Stimulated activated memory B cell treated with anti-CD40 and anti-IgM and Interleukin-4, amounts not matched to agents 10 μg/mL and 1 μg/mL and 100 μg/mL, for 72 hours (primary cell): Measurements from ENCODE around the gene HSPG2.
"Not testable (repeated sequence)": the region's sequence is repeated elsewhere in the genome, so short reads cannot be mapped to it uniquely, and the experiment has no call there.

Experiments used
- ATAC-seq: fragments of 150-1000 bp; cut with Tn5 transposase; 2 replicates; pipeline ENCODE4 v1.10.0; 2021
- H3K27ac Mint-ChIP-seq: one replicate; pipeline ENCODE4 v1.8.0; 2022; ENCODE audit warnings: mild to moderate bottlenecking, mixed read lengths
- H3K27me3 Mint-ChIP-seq: one replicate; pipeline ENCODE4 v1.8.0; 2022; ENCODE audit warnings: mixed read lengths
- H3K36me3 Mint-ChIP-seq: one replicate; pipeline ENCODE4 v1.8.0; 2022; ENCODE audit warnings: mixed read lengths
- H3K4me1 Mint-ChIP-seq: one replicate; pipeline ENCODE4 v1.8.0; 2022; ENCODE audit warnings: mixed read lengths
- H3K4me3 Mint-ChIP-seq: one replicate; pipeline ENCODE4 v1.8.0; 2022; ENCODE audit warnings: mild to moderate bottlenecking, moderate library complexity, mixed read lengths
- H3K9me3 Mint-ChIP-seq: one replicate; pipeline ENCODE4 v1.8.0; 2022; ENCODE audit warnings: mixed read lengths

The HSPG2 gene

DNA sequence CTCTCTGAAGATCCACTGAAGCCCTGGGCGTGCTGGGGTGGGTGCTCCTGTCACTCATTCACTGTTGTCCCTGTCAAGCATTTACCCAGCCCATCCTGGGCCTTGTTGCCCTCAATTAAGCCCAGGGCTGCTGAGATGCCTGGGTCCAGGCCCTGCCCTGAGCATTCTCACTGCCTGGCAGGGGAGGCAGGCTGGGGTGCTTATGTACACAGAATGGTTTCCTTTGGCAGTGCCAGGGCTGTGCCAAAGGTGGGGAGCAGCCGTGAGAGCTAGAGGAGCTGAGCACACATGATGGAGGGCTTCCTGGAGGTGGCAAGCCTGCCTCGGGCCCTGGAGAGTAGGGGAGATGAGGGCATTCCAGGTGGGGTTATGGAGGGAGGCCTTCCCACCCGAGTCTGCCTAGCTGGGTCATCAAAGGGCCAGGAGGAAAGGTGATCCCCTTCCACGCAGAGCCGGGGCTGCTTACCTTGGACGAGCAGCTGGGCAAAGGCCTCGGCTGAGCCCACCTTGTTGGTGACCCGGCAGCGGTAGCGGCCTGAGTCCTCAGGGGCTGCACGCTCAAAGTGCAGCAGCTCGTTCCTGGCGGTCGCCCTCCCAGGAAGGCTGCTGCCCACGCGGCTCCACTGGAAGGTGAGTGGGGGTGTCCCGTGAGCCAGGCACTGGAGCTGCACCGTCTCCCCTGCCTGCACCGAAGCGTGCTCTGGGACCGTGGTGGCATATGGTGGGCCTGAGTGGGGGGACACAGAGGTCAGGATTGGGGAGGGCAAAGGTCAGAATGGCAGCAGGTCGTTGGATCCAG, 98.6 kb downstream of the HSPG2 start:
- Mint-ChIP-seq H3K27ac (no peak overlapping the region), H3K4me3 (no peak overlapping the region), H3K4me1 (no peaks in the 10 kb centered on the region), H3K27me3 (no peaks in the 10 kb centered on the region), H3K36me3 (peaks cover 36% of the 10 kb centered on the region), H3K9me3 (peaks cover 6% of the 10 kb centered on the region)
- no peak for ATAC-seq

DNA sequence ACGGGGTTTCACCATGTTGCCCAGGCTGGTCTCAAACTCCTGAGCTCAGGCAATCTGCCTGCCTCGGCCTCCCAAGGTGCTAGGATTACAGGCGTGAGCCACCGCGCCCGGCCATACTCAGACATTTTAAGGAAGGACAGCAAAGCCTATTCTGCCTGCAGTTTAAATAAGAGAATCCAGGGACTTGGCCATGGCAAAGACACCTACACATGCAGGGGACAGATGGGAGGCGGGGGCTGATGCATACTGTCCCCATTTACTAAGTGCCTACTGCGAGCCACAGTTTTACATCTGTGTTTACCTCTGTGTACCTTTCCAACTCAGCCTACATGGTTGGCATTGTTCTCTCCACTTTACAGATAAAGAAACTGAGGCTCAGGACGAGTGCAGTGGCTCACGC, 99.6 kb downstream of the HSPG2 start:
- no peaks in the 10 kb centered on the region for H3K4me1 Mint-ChIP-seq
- peaks cover 10% of the 10 kb centered on the region for H3K9me3 Mint-ChIP-seq
- no peak overlapping the region for H3K4me3 Mint-ChIP-seq
- H3K27me3 Mint-ChIP-seq = no peaks in the 10 kb centered on the region
- no peak overlapping the region for H3K27ac Mint-ChIP-seq
- H3K36me3 Mint-ChIP-seq = peaks cover 40% of the 10 kb centered on the region
- ATAC-seq = no peak

DNA sequence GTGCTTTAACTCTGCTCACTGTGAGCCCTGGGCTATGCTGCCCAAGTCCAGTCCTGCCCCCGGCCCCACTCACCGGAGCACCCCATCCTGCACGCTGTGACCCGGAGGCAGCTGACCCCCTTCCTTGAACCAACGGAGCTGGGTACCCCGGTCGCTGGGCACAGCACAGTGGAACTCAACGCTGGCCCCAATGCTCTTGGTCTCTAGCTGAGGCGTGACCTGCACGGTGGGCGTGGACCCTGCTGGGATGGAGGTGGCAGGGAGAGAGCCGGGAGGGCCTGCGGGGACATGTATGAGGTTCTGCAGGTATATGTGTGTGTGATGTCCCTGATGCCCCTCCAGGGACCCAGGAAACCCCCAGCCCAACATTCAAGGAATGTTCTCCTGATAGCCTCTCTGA, 100.4 kb downstream of the HSPG2 start:
- H3K27ac Mint-ChIP-seq = no peak overlapping the region
- no peak for ATAC-seq
- H3K36me3 Mint-ChIP-seq = peaks cover 46% of the 10 kb centered on the region
- peaks cover 10% of the 10 kb centered on the region for H3K9me3 Mint-ChIP-seq
- H3K4me3 Mint-ChIP-seq = no peak overlapping the region
- H3K4me1 Mint-ChIP-seq = no peaks in the 10 kb centered on the region
- no peaks in the 10 kb centered on the region for H3K27me3 Mint-ChIP-seq

DNA sequence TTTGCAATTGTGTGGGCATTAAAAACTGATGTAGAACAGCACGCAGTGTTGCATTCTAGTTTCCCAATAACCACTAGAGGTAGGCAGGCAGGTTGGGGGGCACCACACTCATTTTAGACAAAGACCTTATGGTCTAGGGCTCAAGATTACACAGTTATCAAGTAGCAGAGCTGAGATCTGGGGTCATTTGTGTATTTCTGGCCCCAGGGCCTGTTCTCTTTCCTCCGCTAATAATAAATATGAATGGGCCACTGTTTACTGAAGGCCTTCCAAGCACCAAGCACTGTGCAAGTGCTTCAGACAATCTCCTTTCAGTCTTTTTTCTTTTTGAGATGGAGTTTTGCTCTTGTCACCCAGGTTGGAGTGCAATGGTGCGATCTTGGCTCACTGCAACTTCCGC, 101.1 kb downstream of the HSPG2 start:
- ATAC-seq = no peak
- peaks cover 47% of the 10 kb centered on the region for H3K36me3 Mint-ChIP-seq
- no peak overlapping the region for H3K4me3 Mint-ChIP-seq
- peaks cover 10% of the 10 kb centered on the region for H3K9me3 Mint-ChIP-seq
- no peaks in the 10 kb centered on the region for H3K27me3 Mint-ChIP-seq
- H3K27ac Mint-ChIP-seq = no peak overlapping the region
- H3K4me1 Mint-ChIP-seq = no peaks in the 10 kb centered on the region

DNA sequence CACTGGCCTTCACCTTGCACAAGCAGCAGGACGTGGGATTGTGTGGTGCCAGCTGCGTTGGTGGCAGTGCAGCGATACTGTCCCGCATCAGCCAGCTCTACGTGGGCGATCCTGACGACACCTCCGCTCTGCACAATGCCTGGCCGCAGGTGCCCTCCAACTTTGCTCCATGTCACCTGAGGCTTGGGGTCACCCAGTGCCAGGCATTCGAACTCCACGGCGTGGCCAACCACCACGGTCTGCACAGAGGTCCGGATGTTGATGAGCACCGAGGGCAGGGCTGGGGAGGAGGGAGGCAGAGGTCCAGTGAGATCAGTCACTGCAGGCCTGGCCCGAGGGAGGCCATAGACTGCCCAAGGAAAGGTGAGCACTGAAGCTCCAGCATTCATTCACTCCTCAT, 102.4 kb downstream of the HSPG2 start:
- Mint-ChIP-seq H3K4me1 (no peaks in the 10 kb centered on the region), H3K27ac (no peak overlapping the region), H3K9me3 (peaks cover 10% of the 10 kb centered on the region), H3K4me3 (no peak overlapping the region), H3K27me3 (no peaks in the 10 kb centered on the region), H3K36me3 (peaks cover 47% of the 10 kb centered on the region)
- no peak for ATAC-seq

DNA sequence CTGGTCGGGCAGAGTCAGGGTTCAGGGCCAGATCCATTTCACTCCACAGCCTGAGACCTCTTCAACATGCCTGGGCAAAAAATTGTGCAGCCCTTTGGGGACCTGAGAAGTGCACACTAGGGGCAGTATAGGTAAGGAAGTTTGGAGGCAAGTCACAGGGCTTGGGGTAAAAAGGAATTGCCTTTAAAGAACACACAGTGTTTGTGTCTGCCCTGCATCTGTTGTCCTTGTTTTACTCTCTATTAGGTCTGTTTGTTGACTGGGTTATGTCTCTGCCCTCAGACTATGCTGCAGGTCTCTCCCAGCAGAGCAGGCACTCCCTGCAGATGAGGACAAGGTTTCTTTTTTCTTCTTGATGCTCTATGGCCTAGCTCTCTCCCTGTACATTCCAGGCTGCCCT, 103.0 kb downstream of the HSPG2 start:
- H3K4me3 Mint-ChIP-seq = no peak overlapping the region
- peaks cover 10% of the 10 kb centered on the region for H3K9me3 Mint-ChIP-seq
- H3K27ac Mint-ChIP-seq = no peak overlapping the region
- no peaks in the 10 kb centered on the region for H3K27me3 Mint-ChIP-seq
- H3K36me3 Mint-ChIP-seq = peaks cover 47% of the 10 kb centered on the region
- H3K4me1 Mint-ChIP-seq = no peaks in the 10 kb centered on the region
- no peak for ATAC-seq

DNA sequence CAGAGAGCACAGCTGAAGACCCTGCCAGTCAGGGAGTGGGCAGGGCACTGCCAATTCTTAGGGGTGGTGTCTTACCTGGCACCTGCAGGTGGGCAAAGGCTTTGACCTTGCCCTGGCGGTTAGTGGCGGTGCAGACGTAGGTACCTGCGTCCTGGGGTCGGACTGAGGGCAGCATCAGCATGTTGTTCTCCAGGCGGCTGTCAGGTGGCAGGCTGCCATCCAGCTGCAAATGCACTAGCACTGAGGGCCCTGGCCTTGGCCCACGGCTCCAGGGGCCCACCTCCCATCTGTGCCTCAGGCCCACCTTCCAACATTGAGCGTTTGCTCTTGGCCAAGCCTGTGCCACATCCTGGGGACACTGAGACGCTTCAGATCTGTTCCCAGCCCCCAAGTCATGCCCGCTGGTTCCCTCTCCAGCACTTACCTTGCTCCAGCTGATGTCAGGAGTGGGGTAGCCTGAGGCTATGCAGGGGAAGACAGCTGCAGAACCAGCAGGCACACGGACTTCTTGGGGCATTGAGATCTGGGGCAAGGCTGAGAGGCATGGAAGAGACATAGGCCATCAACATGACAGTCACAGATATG, 103.6 kb downstream of the HSPG2 start:
- Mint-ChIP-seq H3K36me3 (peaks cover 42% of the 10 kb centered on the region), H3K9me3 (peaks cover 10% of the 10 kb centered on the region), H3K4me1 (no peaks in the 10 kb centered on the region), H3K27ac (no peak overlapping the region), H3K27me3 (no peaks in the 10 kb centered on the region), H3K4me3 (no peak overlapping the region)
- no peak for ATAC-seq

DNA sequence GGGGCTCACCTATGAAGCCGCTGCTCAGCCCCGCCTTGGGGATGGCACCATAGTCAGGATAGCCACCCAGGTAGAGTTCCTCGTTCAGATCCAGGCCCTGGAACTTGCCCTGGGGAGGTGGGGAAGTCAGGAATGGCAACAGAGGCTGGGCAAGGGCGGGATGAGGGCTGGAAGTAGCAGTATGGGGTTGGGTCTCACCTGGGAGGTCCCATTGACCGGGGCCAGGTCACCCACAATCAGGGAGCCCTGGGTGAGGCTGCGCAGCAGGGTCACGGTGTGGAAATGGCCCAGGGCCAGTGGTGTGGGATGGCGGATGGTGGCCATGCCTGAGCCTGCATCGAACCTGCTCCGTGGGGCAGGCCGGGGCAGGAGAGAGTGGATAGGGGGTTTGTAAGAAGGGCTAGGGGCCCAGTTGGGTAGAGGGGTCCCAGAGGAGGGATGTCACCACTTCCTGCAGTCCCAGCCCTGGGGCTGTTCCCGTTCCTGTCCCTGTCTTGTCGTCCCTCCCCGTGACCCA, 105.6 kb downstream of the HSPG2 start:
- Mint-ChIP-seq H3K4me1 (no peaks in the 10 kb centered on the region), H3K27me3 (no peaks in the 10 kb centered on the region), H3K36me3 (peaks cover 39% of the 10 kb centered on the region), H3K27ac (no peak overlapping the region), H3K9me3 (peaks cover 10% of the 10 kb centered on the region), H3K4me3 (no peak overlapping the region)
- ATAC-seq = no peak

DNA sequence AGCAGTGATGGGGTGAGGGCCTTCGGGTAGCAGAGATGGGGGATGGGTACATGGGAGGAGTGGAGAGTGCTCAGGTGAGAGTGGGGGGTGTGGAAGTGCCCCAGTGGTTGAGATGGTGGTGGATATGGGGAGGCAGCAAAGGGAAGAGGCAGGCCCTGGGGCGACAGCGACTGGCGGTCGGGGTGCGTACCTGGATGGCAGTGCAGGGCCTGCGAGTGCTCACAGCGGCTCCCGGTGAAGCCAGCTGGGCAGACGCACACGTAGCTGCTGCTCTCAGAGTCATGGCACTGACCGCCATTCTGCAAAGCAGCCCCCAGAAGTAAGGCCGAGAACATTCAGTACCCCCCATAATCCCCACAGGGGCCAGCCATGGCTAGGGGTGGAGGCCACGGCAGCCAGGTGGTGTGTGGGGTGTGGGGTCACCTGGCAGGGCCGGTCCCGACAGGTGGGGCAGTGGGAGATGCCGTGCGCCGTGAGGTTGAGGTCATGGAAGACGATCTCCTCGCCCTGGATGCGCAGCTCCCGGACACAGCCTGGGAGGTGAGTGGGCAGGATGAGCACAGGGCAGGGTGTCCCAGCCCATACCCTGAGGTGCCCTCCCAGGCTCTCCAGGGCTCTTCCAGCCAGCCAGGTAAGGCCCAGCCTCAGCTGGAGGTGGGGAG, 106.2 kb downstream of the HSPG2 start:
- H3K4me1 Mint-ChIP-seq = no peaks in the 10 kb centered on the region
- no peak overlapping the region for H3K4me3 Mint-ChIP-seq
- ATAC-seq = no peak
- no peaks in the 10 kb centered on the region for H3K27me3 Mint-ChIP-seq
- H3K36me3 Mint-ChIP-seq = peaks cover 39% of the 10 kb centered on the region
- no peak overlapping the region for H3K27ac Mint-ChIP-seq
- H3K9me3 Mint-ChIP-seq = peaks cover 10% of the 10 kb centered on the region

DNA sequence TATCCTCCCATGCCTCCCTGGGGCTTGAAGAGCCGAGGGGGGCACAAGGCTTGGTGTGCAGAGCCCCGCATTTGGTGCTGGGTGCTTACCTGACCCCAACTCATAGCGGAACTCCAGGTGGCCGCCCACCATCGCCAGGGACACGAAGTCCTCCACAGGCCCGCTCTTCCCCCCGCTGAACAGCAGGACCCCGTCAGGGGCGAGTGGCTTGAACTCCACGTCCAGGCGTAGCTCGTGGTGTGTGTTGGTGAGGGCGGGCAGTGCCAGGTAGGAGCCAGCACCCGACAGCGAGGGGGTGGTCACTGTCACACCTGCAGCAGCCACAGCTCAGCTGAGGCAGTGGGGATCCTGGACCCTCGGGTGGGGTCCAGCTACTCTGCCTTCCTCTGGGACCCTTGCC, 107.8 kb downstream of the HSPG2 start:
- no peak overlapping the region for H3K4me3 Mint-ChIP-seq
- no peaks in the 10 kb centered on the region for H3K4me1 Mint-ChIP-seq
- H3K27me3 Mint-ChIP-seq = no peaks in the 10 kb centered on the region
- peaks cover 26% of the 10 kb centered on the region for H3K36me3 Mint-ChIP-seq
- H3K9me3 Mint-ChIP-seq = peaks cover 8% of the 10 kb centered on the region
- no peak for ATAC-seq
- no peak overlapping the region for H3K27ac Mint-ChIP-seq

DNA sequence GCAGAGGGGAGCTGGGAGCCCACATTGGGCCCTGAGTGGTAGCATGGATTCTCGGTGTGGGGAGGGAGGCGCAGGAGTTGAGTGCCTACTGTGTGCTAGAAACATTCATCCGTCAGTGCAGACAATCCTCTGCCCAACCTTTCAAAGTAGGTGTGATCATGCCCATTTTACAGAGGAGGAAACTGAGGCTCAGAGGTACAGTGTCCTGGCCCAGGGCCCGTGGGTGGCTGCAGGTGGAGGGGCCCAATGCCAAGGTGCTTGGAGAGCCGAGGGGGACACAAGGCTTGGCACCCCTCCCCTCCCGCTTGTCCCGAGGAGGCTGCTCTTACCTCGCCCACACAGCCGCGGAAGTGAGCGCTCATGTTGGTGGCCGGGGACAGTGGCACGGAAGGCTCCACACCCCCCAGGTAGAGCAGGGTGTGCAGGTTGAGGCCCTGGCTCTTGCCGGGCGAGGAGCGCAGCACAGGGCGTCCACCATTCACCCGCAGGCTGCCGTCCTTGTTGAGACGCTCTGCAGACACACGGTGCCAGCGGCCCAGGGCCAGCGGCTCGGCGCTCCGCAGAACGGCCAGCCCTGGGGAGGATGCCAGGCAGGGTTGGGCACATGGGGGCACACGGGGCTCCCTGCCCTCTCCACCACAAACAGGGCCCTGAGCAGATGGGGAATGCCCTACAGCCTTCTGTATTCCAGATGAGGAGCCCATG, 108.5 kb downstream of the HSPG2 start:
- ATAC-seq = no peak
- H3K4me1 Mint-ChIP-seq = peaks cover 3% of the 10 kb centered on the region
- H3K9me3 Mint-ChIP-seq = peaks cover 4% of the 10 kb centered on the region
- no peak overlapping the region for H3K4me3 Mint-ChIP-seq
- H3K36me3 Mint-ChIP-seq = peaks cover 19% of the 10 kb centered on the region
- H3K27me3 Mint-ChIP-seq = no peaks in the 10 kb centered on the region
- no peak overlapping the region for H3K27ac Mint-ChIP-seq

DNA sequence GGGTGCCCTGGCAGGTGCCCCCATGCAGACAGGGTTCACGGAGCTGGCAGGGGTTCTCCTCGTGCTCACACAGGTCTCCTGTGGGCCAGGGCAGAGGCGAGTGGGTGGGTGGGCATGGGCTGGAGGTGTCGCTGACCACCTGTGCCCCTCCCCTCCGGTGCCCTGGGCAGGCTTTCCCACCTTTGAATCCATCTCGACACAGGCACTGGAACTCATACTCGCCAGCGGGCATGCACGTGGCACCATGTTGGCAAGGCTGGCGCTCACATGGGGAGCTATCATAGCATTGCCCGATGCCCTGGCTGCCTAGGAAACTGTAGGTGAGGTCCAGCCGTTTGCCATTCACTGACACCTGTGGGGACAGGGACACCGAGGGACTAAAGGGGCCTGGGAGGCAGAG, 109.0 kb downstream of the HSPG2 start:
- peaks cover 4% of the 10 kb centered on the region for H3K9me3 Mint-ChIP-seq
- peaks cover 13% of the 10 kb centered on the region for H3K36me3 Mint-ChIP-seq
- H3K27ac Mint-ChIP-seq = no peak overlapping the region
- ATAC-seq = no peak
- peaks cover 4% of the 10 kb centered on the region for H3K4me1 Mint-ChIP-seq
- H3K4me3 Mint-ChIP-seq = no peak overlapping the region
- H3K27me3 Mint-ChIP-seq = no peaks in the 10 kb centered on the region

DNA sequence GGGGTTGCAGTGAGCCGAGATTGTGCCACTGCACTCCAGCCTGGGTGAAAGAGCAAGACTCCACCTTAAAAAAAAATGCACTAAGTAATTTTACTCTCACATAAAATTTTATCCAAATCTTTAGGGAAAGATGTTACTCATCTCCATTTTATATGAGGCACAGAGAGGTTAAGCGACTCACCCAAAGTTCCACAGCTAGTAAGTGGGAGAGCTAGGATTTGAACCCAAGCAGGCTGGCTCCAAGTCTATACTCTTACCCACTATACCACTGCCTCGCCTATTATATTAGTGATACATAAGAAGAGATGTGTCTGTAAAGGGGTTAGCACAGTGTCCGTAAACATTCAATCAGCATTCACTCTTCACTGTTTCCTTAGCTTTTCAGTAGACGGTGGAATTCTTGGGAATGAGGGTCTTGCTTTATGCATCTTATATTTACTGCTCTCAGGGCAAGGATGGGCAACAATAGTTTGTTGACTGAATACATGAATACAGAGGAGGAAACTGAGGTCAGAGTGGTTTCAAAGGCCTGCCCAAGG, 109.9 kb downstream of the HSPG2 start:
- H3K27me3 Mint-ChIP-seq = no peaks in the 10 kb centered on the region
- peaks cover 6% of the 10 kb centered on the region for H3K36me3 Mint-ChIP-seq
- H3K9me3 Mint-ChIP-seq = no peaks in the 10 kb centered on the region
- no peak for ATAC-seq
- H3K4me3 Mint-ChIP-seq = no peak overlapping the region
- no peak overlapping the region for H3K27ac Mint-ChIP-seq
- peaks cover 4% of the 10 kb centered on the region for H3K4me1 Mint-ChIP-seq

DNA sequence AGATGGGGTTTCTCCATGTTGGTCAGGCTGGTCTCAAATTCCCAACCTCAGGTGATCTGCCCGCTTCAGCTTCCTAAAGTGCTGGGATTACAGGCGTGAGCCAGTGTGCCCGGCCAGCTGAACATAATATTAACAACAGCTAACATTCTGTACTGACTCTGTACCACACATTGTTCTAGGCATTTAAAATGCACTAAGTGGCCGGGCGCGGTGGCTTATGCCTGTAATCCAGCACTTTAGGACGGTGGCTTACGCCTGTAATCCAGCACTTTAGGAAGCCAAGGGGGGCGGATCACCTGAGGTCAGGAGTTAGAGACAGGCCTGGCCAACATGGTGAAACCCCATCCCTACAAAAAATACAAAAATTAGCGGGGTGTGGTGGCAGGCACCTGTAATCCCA, 110.4 kb downstream of the HSPG2 start:
- H3K4me1 Mint-ChIP-seq, H3K27me3 Mint-ChIP-seq, H3K36me3 Mint-ChIP-seq, ATAC-seq, H3K9me3 Mint-ChIP-seq, H3K27ac Mint-ChIP-seq, H3K4me3 Mint-ChIP-seq: not testable (repeated sequence)

DNA sequence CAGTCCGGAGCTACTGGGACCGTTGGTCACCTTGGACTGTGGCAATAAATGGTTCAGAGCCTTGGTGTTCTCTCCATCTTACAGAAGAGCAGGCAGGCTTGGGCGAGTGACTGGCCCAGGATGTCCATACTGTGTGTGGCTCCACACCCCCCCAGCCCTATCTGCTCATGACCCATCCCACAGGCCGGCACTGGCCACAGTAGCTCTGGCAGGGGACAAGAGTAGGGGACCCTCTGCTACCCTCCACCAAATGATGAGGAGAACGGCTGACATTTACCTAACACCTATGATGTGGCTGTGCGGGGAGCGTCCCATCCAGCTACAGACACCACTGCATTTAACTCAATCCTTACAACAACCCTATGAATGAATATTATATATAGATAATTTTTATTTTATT, 111.7 kb downstream of the HSPG2 start:
- H3K27me3 Mint-ChIP-seq = no peaks in the 10 kb centered on the region
- no peaks in the 10 kb centered on the region for H3K36me3 Mint-ChIP-seq
- no peak overlapping the region for H3K4me3 Mint-ChIP-seq
- H3K4me1 Mint-ChIP-seq = peaks cover 4% of the 10 kb centered on the region
- no peaks in the 10 kb centered on the region for H3K9me3 Mint-ChIP-seq
- H3K27ac Mint-ChIP-seq = no peak overlapping the region
- ATAC-seq = no peak
